ENCODE results near the gene DBH. TPM values are rescaled to one million over a fixed set of nuclear protein-coding genes. Genes with fewer than 3 reads are reported as not detected.

The DBH gene
- total and polyA plus RNA-seq, 10 of the 15 experiments (the other 5 are each of a cell fraction or from before 2014, with no cell fraction given), result not detected

GRCh38 chr9:133594310-133594709, 41.9 kb upstream of the DBH start:
- DNase-seq (ENCODE audit: low read depth, low spot score) (no peak), ATAC-seq (no peak), FAIRE-seq (no peak)
- 52% methylated on average over 2 of the region's 2 CpGs for WGBS (ENCODE audit: insufficient coverage, insufficient replicate concordance, low lambda C conversion rate, missing lambda C conversion rate)
- no peaks in the 10 kb centered on the region for H3K36me3 ChIP-seq (ENCODE audit: control insufficient read depth in 2 of 2, insufficient read depth in 2 of 2, low read length in 1 of 2)
- no peaks in the 10 kb centered on the region for H3K27me3 ChIP-seq (replicated peaks in 1 of 2; ENCODE audit: control insufficient read depth in 2 of 2, insufficient read depth in 2 of 2, low read length in 1 of 2)
- H3K9ac ChIP-seq (ENCODE audit: control insufficient read depth, insufficient read depth, low read length), result no peak overlapping the region
- H3K4me1 ChIP-seq (ENCODE audit: control insufficient read depth, insufficient read depth, low read length), result no peaks in the 10 kb centered on the region
- in situ Hi-C loops (cut with MboI) (no loop called here), intact Hi-C loops (cut with micrococcal nuclease; ENCODE audit: unreplicated experiment) (no loop called here)
- RAD21 ChIA-PET (ENCODE audit: unreplicated experiment), result no interaction called here
- H3K27ac ChIP-seq (ENCODE audit: control insufficient read depth, insufficient read depth), result no peak overlapping the region
- H2AFZ ChIP-seq (ENCODE audit: control insufficient read depth, low read depth, low read length), result no peak overlapping the region
- BruUV-seq (replicated peaks), result no TSS peak
- H3K4me3 ChIP-seq, result no peak overlapping the region
- no peaks in the 10 kb centered on the region for H3K79me2 ChIP-seq (ENCODE audit: control insufficient read depth, insufficient read depth, low read length)
- SMC1A ChIA-PET (ENCODE audit: uncharacterized antibody, unreplicated experiment), result no interaction called here
- TF ChIP-seq ATF3 (IDR thresholded peaks at IDR 0.05; ENCODE audit: borderline replicate concordance, extremely low read depth, low read depth, low read length), result no peak
- no peak for TF ChIP-seq TCF3 (IDR thresholded peaks at IDR 0.05; ENCODE audit: borderline replicate concordance, insufficient read depth, low read depth, low read length)
- TF ChIP-seq CREB1 (IDR thresholded peaks at IDR 0.05; ENCODE audit: low read depth), result no peak
- TF ChIP-seq NFIC (IDR thresholded peaks at IDR 0.05; ENCODE audit: low read depth, low read length), result no peak
- TF ChIP-seq WRNIP1 (IDR thresholded peaks at IDR 0.05; ENCODE audit: borderline replicate concordance, low read depth, low read length), result no peak
- CTCF ChIA-PET, result interaction anchor here (0.8 kb wide), 1 partner anchor 148 kb away, joined by 5 read pairs; no protein-coding TSS in a partner anchor
- no peak overlapping the region for H3K4me2 ChIP-seq (ENCODE audit: control insufficient read depth, insufficient read depth)
- no peaks in the 10 kb centered on the region for H4K20me1 ChIP-seq (ENCODE audit: control insufficient read depth, insufficient read depth)
- no peaks in the 10 kb centered on the region; the same call in 1 of the 3 replicates for H3K9me3 ChIP-seq (replicated peaks; ENCODE audit: control insufficient read depth, insufficient read depth, low read length)
- POLR2A ChIA-PET, result interaction anchor here (0.9 kb wide), 1 partner anchor 102 kb away, joined by 3 read pairs; no protein-coding TSS in a partner anchor

GRCh38 chr9:133595910-133596309, 40.3 kb upstream of the DBH start:
- H3K9ac ChIP-seq (ENCODE audit: control insufficient read depth, insufficient read depth, low read length), result no peak overlapping the region
- BruUV-seq (replicated peaks), result no TSS peak
- in situ Hi-C loops (cut with MboI), result no loop called here
- H3K4me2 ChIP-seq (ENCODE audit: control insufficient read depth, insufficient read depth), result no peak overlapping the region
- H4K20me1 ChIP-seq (ENCODE audit: control insufficient read depth, insufficient read depth), result no peaks in the 10 kb centered on the region
- POLR2A ChIA-PET, result no interaction called here
- FAIRE-seq, result no peak
- no peak for DNase-seq (ENCODE audit: low read depth, low spot score)
- no peaks in the 10 kb centered on the region; the same call in 1 of the 3 replicates for H3K9me3 ChIP-seq (replicated peaks; ENCODE audit: control insufficient read depth, insufficient read depth, low read length)
- WGBS (ENCODE audit: insufficient coverage, insufficient replicate concordance, low lambda C conversion rate, missing lambda C conversion rate), result 55% methylated on average over 7 of the region's 8 CpGs
- no peaks in the 10 kb centered on the region for H3K79me2 ChIP-seq (ENCODE audit: control insufficient read depth, insufficient read depth, low read length)
- H3K4me1 ChIP-seq (ENCODE audit: control insufficient read depth, insufficient read depth, low read length), result no peaks in the 10 kb centered on the region
- no peak overlapping the region for H3K4me3 ChIP-seq
- H3K27ac ChIP-seq (ENCODE audit: control insufficient read depth, insufficient read depth), result no peak overlapping the region
- RAD21 ChIA-PET (ENCODE audit: unreplicated experiment), result no interaction called here
- no peak overlapping the region for H2AFZ ChIP-seq (ENCODE audit: control insufficient read depth, low read depth, low read length)
- intact Hi-C loops (cut with micrococcal nuclease; ENCODE audit: unreplicated experiment), result no loop called here
- no peaks in the 10 kb centered on the region for H3K27me3 ChIP-seq (replicated peaks in 1 of 2; ENCODE audit: control insufficient read depth in 2 of 2, insufficient read depth in 2 of 2, low read length in 1 of 2)
- ATAC-seq, result no peak
- H3K36me3 ChIP-seq (ENCODE audit: control insufficient read depth in 2 of 2, insufficient read depth in 2 of 2, low read length in 1 of 2), result no peaks in the 10 kb centered on the region
- CTCF ChIA-PET, result no interaction called here
- SMC1A ChIA-PET (ENCODE audit: uncharacterized antibody, unreplicated experiment), result no interaction called here
- TF ChIP-seq HDGF (IDR thresholded peaks at IDR 0.05), result no peak
- no peak for TF ChIP-seq HCFC1 (IDR thresholded peaks at IDR 0.05; ENCODE audit: low read length)
- no peak for TF ChIP-seq EZH2 (IDR thresholded peaks at IDR 0.05; ENCODE audit: borderline replicate concordance, control insufficient read depth, low read depth, low read length)
- no peak for TF ChIP-seq IKZF1 (conservative IDR thresholded peaks at IDR 0.05)
- TF ChIP-seq PML (IDR thresholded peaks at IDR 0.05; ENCODE audit: low read length), result no peak
- no peak for TF ChIP-seq SKIL (IDR thresholded peaks at IDR 0.05; ENCODE audit: low read depth, poor library complexity, severe bottlenecking)
- no peak for TF ChIP-seq BRCA1 (IDR thresholded peaks at IDR 0.05; ENCODE audit: low read depth, low read length)
- TF ChIP-seq MTA3 (IDR thresholded peaks at IDR 0.05; ENCODE audit: borderline replicate concordance, low read length), result no peak
